SIG-M5 treated with dmso at 0.1 percent for 504 hours (cell line): Measurements from ENCODE around the gene RBMY1F.
"Not testable (repeated sequence)": the region's sequence is repeated elsewhere in the genome, so short reads cannot be mapped to it uniquely, and the experiment has no call there.

ENCODE experiments used
- DNase-seq: peaks from one replicate; lab custom pipeline; 2025; ENCODE audit not compliant: unreplicated experiment; lab: John Stamatoyannopoulos, UW

Gene RBMY1F

GRCh38 chrY:22182823-22183222 is at the start of gene RBMY1F:
Gene RBMY1F, minus strand, starts transcription at chrY:22182923. Its CDS starts 1,954 bp downstream, at chrY:22180969.
- not testable (repeated sequence) for DNase-seq

GRCh38 chrY:22151144-22151543 is 31.6 kb downstream of the RBMY1F start:
- not testable (repeated sequence) for DNase-seq

GRCh38 chrY:22141011-22141695 is 41.6 kb downstream of the RBMY1F start:
- not testable (repeated sequence) for DNase-seq

- DNase-seq, result not testable (repeated sequence)
These were observed 48.0 kb downstream of the RBMY1F start for GRCh38 chrY:22134719-22135118.

GRCh38 chrY:22130494-22130893 is 52.2 kb downstream of the RBMY1F start:
- DNase-seq, result not testable (repeated sequence)
